Neural cell (in vitro differentiated cells): ENCODE data around the gene G6PC3. TPM values are rescaled to one million over a fixed set of nuclear protein-coding genes. Genes with fewer than 3 reads are reported as not detected.

ENCODE experiments used
- H2AFZ ChIP-seq: fragments of 200-600, 300-800 bp; sonication (generic), shearing (Covaris generic); 2 replicates; pipeline ENCODE4 v1.6.0; 2014; ENCODE audit warnings: low read depth, mild to moderate bottlenecking, antibody characterized with exemption, low read length, moderate library complexity
- H3F3A ChIP-seq: fragments of 200-600 bp; shearing (Covaris generic); 2 replicates; pipeline ENCODE4 v1.6.1; 2016; ENCODE audit warnings: mild to moderate bottlenecking, moderate library complexity, mixed read lengths, antibody characterized with exemption, low read length; ENCODE audit not compliant: insufficient read depth, poor library complexity, severe bottlenecking
- H3K27ac ChIP-seq: fragments of 200-600, 300-800 bp; sonication (generic), shearing (Covaris generic); 2 replicates; pipeline ENCODE4 v1.5.1; 2014; ENCODE audit warnings: mild to moderate bottlenecking, low read length, moderate library complexity
- H3K27me3 ChIP-seq: fragments of 300-800, 200-600 bp; sonication (generic), shearing (Covaris generic); 2 replicates; pipeline ENCODE4 v1.6.0; 2014; ENCODE audit warnings: mild to moderate bottlenecking, low read depth, low read length, moderate library complexity; ENCODE audit not compliant: insufficient read depth
- H3K36me3 ChIP-seq: fragments of 300-800, 200-600 bp; sonication (generic), shearing (Covaris generic); 2 replicates; pipeline ENCODE4 v1.5.1; 2014; ENCODE audit warnings: mild to moderate bottlenecking, antibody characterized with exemption, low read length, moderate library complexity; ENCODE audit not compliant: insufficient read depth
- H3K4me2 ChIP-seq: fragments of 300-800, 200-600 bp; sonication (generic), shearing (Covaris generic); 2 replicates; pipeline ENCODE4 v1.6.0; 2014; ENCODE audit warnings: mild to moderate bottlenecking, low read length
- H3K4me3 ChIP-seq: fragments of 300-800, 200-600 bp; sonication (generic), shearing (Covaris generic); 2 replicates; pipeline ENCODE4 v1.5.1; 2014; ENCODE audit warnings: mild to moderate bottlenecking, low read length, moderate library complexity
- H3K79me2 ChIP-seq: fragments of 200-600 bp; shearing (Covaris generic); replicated peaks from 2 replicates; pipeline ENCODE4 v1.6.0; 2014; ENCODE audit warnings: mild to moderate bottlenecking, low read length, moderate library complexity; ENCODE audit not compliant: insufficient read depth
- H3K9ac ChIP-seq: fragments of 300-800, 200-600 bp; sonication (generic), shearing (Covaris generic); 2 replicates; pipeline ENCODE4 v1.6.1; 2016; ENCODE audit warnings: mild to moderate bottlenecking, low read length, mixed read lengths
- H3K9me2 ChIP-seq: fragments of 200-600 bp; shearing (Covaris generic); 2 replicates; pipeline ENCODE4 v1.6.1; 2016; ENCODE audit warnings: mild to moderate bottlenecking, low read length, mixed read lengths; ENCODE audit not compliant: insufficient read depth
- H3K9me3 ChIP-seq: fragments of 200-600, 300-800 bp; sonication (generic), shearing (Covaris generic); 2 replicates; pipeline ENCODE4 v1.6.1; 2016; ENCODE audit warnings: mild to moderate bottlenecking, mixed run types, low read length, moderate library complexity, mixed read lengths
- H4K20me1 ChIP-seq: fragments of 200-600 bp; shearing (Covaris generic); 2 replicates; pipeline ENCODE4 v1.6.1; 2016; ENCODE audit warnings: mild to moderate bottlenecking, mixed run types; ENCODE audit not compliant: insufficient read depth
- CTCF ChIP-seq: fragments of 450-650 bp; IDR thresholded peaks from 2 replicates; pipeline ENCODE4 v1.5.1; 2014; ENCODE audit warnings: antibody characterized with exemption, mild to moderate bottlenecking, moderate library complexity; ENCODE audit not compliant: poor library complexity, severe bottlenecking
- EP300 ChIP-seq: fragments of 450-650 bp; conservative IDR thresholded peaks from 2 replicates; pipeline ENCODE4 v1.6.1; 2014; ENCODE audit warnings: antibody characterized with exemption, mild to moderate bottlenecking, moderate library complexity; ENCODE audit not compliant: poor library complexity, severe bottlenecking
- EZH2 ChIP-seq: fragments of 200-600, 300-800 bp; shearing (Covaris generic), sonication (generic); IDR thresholded peaks from 2 replicates; pipeline ENCODE4 v1.6.1; 2014; ENCODE audit warnings: antibody characterized with exemption, low read length, borderline replicate concordance, mild to moderate bottlenecking; ENCODE audit not compliant: insufficient read depth, poor library complexity, severe bottlenecking
- MXI1 ChIP-seq: fragments of 450-650 bp; conservative IDR thresholded peaks from 2 replicates; pipeline ENCODE4 v1.6.1; 2014; ENCODE audit warnings: antibody characterized with exemption, mild to moderate bottlenecking; ENCODE audit not compliant: poor library complexity, severe bottlenecking
- POLR2AphosphoS5 ChIP-seq: IDR thresholded peaks from 2 replicates; pipeline ENCODE4 v1.6.1; 2012
- RAD21 ChIP-seq: fragments of 450-650 bp; conservative IDR thresholded peaks from 2 replicates; pipeline ENCODE4 v1.6.1; 2014; ENCODE audit warnings: antibody characterized with exemption, mild to moderate bottlenecking, moderate library complexity
- REST ChIP-seq: IDR thresholded peaks from 2 replicates; pipeline ENCODE4 v1.6.1; 2012; ENCODE audit warnings: borderline replicate concordance
- SMC3 ChIP-seq: fragments of 450-650 bp; conservative IDR thresholded peaks from 2 replicates; pipeline ENCODE4 v1.6.1; 2014; ENCODE audit warnings: antibody characterized with exemption, mild to moderate bottlenecking, moderate library complexity; ENCODE audit not compliant: poor library complexity
- TAF1 ChIP-seq: IDR thresholded peaks from 2 replicates; pipeline ENCODE4 v1.6.1; 2012; ENCODE audit warnings: low read depth
- polyA plus RNA-seq: library from polyadenylated mRNA; depleted of rRNA; stranded (reverse); fragments of >200 nt; gene quantifications from 2 replicates; pipeline ENCODE4 v1.2.3, GENCODE V29; 2014

G6PC3 gene
- polyA plus RNA-seq, 1 donor from 2014 or later = 10.8 TPM

GRCh38 chr17:44113382-44113781 lies 42.8 kb downstream of the G6PC3 start:
- Histone ChIP-seq H3K9me2 (no peaks in the 10 kb centered on the region), H3K4me3 (no peak overlapping the region), H4K20me1 (peaks cover 16% of the 10 kb centered on the region), H3K27ac (no peak overlapping the region), H3F3A (no peaks in the 10 kb centered on the region), H3K9ac (no peak overlapping the region), H3K4me2 (no peak overlapping the region), H3K79me2 (peaks cover 30% of the 10 kb centered on the region), H2AFZ (no peak overlapping the region), H3K27me3 (no peaks in the 10 kb centered on the region), H3K9me3 (no peaks in the 10 kb centered on the region), H3K36me3 (no peaks in the 10 kb centered on the region)
- TF ChIP-seq EZH2 (no peak), CTCF (no peak)

- TF ChIP-seq REST (no peak), RAD21 (no peak), POLR2AphosphoS5 (no peak), CTCF (no peak), TAF1 (no peak), EP300 (no peak), EZH2 (no peak), SMC3 (no peak), MXI1 (no peak)
- Histone ChIP-seq H4K20me1 (peaks cover 16% of the 10 kb centered on the region), H3K4me2 (no peak overlapping the region), H3K27ac (no peak overlapping the region), H3K79me2 (peaks cover 36% of the 10 kb centered on the region), H2AFZ (no peak overlapping the region), H3K4me3 (no peak overlapping the region), H3K27me3 (no peaks in the 10 kb centered on the region), H3K36me3 (no peaks in the 10 kb centered on the region), H3K9me2 (no peaks in the 10 kb centered on the region), H3K9me3 (no peaks in the 10 kb centered on the region), H3F3A (no peaks in the 10 kb centered on the region), H3K9ac (no peak overlapping the region)
Observed at GRCh38 chr17:44113868-44114840, 43.6 kb downstream of the G6PC3 start.
